ENCODE data around the gene CDC42EP3. TPM values are rescaled to one million over a fixed set of nuclear protein-coding genes. Genes with fewer than 3 reads are reported as not detected.

The CDC42EP3 gene
- total RNA-seq, 1 experiment from 2014 or later, result 31.5 TPM

DNA sequence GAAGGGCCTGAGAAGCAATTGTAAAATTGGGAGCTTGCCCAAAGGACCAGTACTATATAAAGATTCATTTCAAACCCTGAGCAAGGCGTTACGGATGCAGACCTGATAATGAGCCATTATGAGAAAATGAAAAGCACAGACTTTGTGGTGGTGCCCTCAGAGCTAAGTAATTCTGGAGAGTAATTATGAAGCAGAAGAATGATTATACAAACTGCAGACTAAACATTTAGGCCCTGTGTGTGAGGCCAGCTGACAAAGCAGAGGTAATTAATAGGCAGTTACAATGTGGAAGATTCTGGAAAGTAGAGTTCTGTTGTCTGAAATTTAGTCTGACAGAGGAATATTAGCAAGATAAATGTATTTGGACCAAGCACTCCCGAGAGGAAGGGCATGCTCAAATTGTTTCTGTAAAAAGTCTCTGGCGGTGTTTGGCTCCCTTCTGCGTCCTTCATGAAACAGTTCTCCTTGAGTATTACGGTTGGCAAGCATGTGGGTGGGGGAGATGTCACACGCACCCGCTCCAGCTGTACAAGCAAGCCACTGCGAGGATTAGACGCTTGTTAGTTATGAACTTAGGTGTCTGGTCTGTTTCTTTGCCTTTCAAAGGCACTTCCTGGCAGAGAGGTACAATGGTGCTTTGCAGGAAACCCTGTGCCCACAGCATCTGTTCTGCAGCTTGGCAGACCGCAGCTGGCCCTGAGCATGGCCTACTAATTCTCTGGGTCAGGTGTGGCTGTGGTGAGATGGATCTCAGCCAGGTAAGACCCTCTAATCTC is 45.5 kb downstream of the CDC42EP3 start:
- no peaks in the 10 kb centered on the region for H3K9me3 Mint-ChIP-seq
- ChIA-PET POLR2A (no interaction called here), CTCF (no interaction called here)
- TF ChIP-seq NFE2L1 (CRISPR knock-in tag; IDR thresholded peaks at IDR 0.05) (no peak), ESRRA (CRISPR knock-in tag; IDR thresholded peaks at IDR 0.05; ENCODE audit: borderline replicate concordance) (no peak), OVOL2 (CRISPR knock-in tag; IDR thresholded peaks at IDR 0.05; ENCODE audit: borderline replicate concordance) (no peak), SP1 (CRISPR knock-in tag; conservative IDR thresholded peaks at IDR 0.05) (no peak)
- no peak overlapping the region for H3K4me3 Mint-ChIP-seq
- ATAC-seq (no peak), DNase-seq (ENCODE audit: low spot score) (no peak)
- peaks cover 3% of the 10 kb centered on the region; the same call in 1 of the 2 replicates for H3K27me3 Mint-ChIP-seq (ENCODE audit: low read depth)
- H3K27ac Mint-ChIP-seq, result no peak overlapping the region
- H3K4me1 Mint-ChIP-seq, result no peaks in the 10 kb centered on the region
- no peaks in the 10 kb centered on the region for H3K36me3 Mint-ChIP-seq

DNA sequence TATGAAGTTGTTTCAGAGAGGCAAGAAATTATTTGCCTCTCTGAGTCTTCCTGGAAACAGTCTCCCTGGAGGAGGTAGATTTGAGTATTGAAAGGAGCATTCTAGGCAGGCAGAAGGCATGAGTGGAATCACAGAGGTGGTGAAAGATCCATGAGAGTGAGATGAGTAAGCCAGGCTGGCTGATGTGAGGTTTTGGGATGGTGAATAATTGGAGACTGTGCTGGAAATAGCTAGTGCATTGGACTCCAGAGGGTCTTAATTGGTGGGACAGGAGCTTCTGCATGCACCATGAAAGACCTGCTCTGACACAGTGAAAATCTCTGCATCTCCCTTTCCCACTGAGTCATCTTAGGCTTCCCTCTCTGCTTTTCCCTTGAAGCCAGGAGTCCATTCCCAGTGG is 46.3 kb downstream of the CDC42EP3 start:
- TF ChIP-seq SMAD3 (CRISPR knock-in tag; IDR thresholded peaks at IDR 0.05; ENCODE audit: borderline replicate concordance), result no peak
- TF ChIP-seq, protein P1, sequence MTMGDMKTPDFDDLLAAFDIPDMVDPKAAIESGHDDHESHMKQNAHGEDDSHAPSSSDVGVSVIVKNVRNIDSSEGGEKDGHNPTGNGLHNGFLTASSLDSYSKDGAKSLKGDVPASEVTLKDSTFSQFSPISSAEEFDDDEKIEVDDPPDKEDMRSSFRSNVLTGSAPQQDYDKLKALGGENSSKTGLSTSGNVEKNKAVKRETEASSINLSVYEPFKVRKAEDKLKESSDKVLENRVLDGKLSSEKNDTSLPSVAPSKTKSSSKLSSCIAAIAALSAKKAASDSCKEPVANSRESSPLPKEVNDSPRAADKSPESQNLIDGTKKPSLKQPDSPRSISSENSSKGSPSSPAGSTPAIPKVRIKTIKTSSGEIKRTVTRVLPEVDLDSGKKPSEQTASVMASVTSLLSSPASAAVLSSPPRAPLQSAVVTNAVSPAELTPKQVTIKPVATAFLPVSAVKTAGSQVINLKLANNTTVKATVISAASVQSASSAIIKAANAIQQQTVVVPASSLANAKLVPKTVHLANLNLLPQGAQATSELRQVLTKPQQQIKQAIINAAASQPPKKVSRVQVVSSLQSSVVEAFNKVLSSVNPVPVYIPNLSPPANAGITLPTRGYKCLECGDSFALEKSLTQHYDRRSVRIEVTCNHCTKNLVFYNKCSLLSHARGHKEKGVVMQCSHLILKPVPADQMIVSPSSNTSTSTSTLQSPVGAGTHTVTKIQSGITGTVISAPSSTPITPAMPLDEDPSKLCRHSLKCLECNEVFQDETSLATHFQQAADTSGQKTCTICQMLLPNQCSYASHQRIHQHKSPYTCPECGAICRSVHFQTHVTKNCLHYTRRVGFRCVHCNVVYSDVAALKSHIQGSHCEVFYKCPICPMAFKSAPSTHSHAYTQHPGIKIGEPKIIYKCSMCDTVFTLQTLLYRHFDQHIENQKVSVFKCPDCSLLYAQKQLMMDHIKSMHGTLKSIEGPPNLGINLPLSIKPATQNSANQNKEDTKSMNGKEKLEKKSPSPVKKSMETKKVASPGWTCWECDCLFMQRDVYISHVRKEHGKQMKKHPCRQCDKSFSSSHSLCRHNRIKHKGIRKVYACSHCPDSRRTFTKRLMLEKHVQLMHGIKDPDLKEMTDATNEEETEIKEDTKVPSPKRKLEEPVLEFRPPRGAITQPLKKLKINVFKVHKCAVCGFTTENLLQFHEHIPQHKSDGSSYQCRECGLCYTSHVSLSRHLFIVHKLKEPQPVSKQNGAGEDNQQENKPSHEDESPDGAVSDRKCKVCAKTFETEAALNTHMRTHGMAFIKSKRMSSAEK (CRISPR knock-in tag; IDR thresholded peaks at IDR 0.05; ENCODE audit: borderline replicate concordance), result no peak
- no peak for TF ChIP-seq ETV6 (CRISPR knock-in tag; IDR thresholded peaks at IDR 0.05)
- TF ChIP-seq, protein P2, sequence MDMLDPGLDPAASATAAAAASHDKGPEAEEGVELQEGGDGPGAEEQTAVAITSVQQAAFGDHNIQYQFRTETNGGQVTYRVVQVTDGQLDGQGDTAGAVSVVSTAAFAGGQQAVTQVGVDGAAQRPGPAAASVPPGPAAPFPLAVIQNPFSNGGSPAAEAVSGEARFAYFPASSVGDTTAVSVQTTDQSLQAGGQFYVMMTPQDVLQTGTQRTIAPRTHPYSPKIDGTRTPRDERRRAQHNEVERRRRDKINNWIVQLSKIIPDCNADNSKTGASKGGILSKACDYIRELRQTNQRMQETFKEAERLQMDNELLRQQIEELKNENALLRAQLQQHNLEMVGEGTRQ (CRISPR knock-in tag; IDR thresholded peaks at IDR 0.05), result no peak
- no peak for TF ChIP-seq ELF4 (CRISPR knock-in tag; IDR thresholded peaks at IDR 0.05; ENCODE audit: low read depth)
- TF ChIP-seq, protein P3, sequence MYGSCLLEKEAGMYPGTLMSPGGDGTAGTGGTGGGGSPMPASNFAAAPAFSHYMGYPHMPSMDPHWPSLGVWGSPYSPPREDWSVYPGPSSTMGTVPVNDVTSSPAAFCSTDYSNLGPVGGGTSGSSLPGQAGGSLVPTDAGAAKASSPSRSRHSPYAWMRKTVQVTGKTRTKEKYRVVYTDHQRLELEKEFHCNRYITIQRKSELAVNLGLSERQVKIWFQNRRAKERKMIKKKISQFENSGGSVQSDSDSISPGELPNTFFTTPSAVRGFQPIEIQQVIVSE (CRISPR knock-in tag; IDR thresholded peaks at IDR 0.05; ENCODE audit: borderline replicate concordance), result no peak
- no peak for TF ChIP-seq ATF1 (CRISPR knock-in tag; IDR thresholded peaks at IDR 0.05)
- CTCF ChIA-PET, result no interaction called here
- Mint-ChIP-seq H3K4me1 (no peaks in the 10 kb centered on the region), H3K36me3 (no peaks in the 10 kb centered on the region), H3K9me3 (no peaks in the 10 kb centered on the region), H3K4me3 (no peak overlapping the region), H3K27me3 (ENCODE audit: low read depth) (peaks cover 3% of the 10 kb centered on the region; the same call in 1 of the 2 replicates), H3K27ac (no peak overlapping the region)
- DNase-seq (ENCODE audit: low spot score), result no peak
- ATAC-seq, result no peak
- POLR2A ChIA-PET, result no interaction called here

DNA sequence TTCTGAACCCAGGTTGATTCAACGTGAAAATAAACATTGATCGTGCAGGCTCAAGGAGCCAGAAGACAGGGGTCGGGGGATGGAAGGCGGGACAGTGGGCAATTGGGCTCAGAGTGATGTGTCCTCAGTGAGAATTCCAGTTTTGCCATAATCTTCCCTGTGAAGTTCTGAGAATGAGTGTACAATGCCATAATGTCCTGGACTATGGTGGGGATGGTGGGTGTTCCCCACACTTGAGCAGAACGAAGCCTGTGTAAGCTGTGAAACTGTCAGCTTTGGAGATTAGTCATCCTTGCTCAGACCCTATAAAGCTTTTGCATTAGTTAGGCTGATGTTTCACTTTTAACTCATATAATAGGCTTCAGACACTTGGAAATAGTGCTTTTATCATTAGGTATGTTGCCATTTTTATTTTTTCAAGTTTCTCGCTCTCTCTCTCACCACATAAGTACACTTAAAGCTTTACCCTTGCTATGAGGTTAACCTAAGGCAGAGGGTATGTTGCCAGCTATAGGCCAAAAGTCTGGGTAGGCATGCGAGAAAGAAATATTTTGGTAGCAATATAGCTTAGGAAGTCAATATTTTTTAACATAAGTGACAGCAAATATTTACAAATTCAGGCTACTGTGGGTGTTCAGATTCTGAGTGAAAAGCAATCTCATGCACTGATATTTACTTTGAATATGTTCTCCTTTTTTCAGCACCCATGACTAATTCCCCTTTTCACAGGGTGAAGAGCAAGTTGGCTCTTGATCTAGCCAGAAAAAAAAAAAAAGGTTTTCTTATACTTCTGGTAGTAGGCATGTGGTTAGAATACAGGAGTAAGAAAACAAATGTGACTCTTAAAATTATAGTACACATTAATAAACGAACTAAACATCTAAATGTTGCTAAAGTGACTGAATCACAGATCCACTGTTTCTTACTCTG is 47.2 kb downstream of the CDC42EP3 start:
- Mint-ChIP-seq H3K27me3 (ENCODE audit: low read depth) (peaks cover 3% of the 10 kb centered on the region; the same call in 1 of the 2 replicates), H3K36me3 (no peaks in the 10 kb centered on the region), H3K27ac (no peak overlapping the region), H3K4me3 (no peak overlapping the region), H3K4me1 (no peaks in the 10 kb centered on the region), H3K9me3 (no peaks in the 10 kb centered on the region)
- CTCF ChIA-PET, result no interaction called here
- DNase-seq (ENCODE audit: low spot score) (no peak), ATAC-seq (no peak)
- POLR2A ChIA-PET, result interaction anchor here (0.6 kb wide), 1 partner anchor 20 kb away, joined by 4 read pairs; no protein-coding TSS in a partner anchor
- TF ChIP-seq FOXK1 (CRISPR knock-in tag; IDR thresholded peaks at IDR 0.05) (no peak), ZNF263 (CRISPR knock-in tag; IDR thresholded peaks at IDR 0.05; ENCODE audit: low read depth) (no peak), ATF6 (CRISPR knock-in tag; IDR thresholded peaks at IDR 0.05) (no peak), EMX1 (CRISPR knock-in tag; IDR thresholded peaks at IDR 0.05) (no peak)
- TF ChIP-seq, protein P4, sequence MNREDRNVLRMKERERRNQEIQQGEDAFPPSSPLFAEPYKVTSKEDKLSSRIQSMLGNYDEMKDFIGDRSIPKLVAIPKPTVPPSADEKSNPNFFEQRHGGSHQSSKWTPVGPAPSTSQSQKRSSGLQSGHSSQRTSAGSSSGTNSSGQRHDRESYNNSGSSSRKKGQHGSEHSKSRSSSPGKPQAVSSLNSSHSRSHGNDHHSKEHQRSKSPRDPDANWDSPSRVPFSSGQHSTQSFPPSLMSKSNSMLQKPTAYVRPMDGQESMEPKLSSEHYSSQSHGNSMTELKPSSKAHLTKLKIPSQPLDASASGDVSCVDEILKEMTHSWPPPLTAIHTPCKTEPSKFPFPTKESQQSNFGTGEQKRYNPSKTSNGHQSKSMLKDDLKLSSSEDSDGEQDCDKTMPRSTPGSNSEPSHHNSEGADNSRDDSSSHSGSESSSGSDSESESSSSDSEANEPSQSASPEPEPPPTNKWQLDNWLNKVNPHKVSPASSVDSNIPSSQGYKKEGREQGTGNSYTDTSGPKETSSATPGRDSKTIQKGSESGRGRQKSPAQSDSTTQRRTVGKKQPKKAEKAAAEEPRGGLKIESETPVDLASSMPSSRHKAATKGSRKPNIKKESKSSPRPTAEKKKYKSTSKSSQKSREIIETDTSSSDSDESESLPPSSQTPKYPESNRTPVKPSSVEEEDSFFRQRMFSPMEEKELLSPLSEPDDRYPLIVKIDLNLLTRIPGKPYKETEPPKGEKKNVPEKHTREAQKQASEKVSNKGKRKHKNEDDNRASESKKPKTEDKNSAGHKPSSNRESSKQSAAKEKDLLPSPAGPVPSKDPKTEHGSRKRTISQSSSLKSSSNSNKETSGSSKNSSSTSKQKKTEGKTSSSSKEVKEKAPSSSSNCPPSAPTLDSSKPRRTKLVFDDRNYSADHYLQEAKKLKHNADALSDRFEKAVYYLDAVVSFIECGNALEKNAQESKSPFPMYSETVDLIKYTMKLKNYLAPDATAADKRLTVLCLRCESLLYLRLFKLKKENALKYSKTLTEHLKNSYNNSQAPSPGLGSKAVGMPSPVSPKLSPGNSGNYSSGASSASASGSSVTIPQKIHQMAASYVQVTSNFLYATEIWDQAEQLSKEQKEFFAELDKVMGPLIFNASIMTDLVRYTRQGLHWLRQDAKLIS (CRISPR knock-in tag; IDR thresholded peaks at IDR 0.05; ENCODE audit: borderline replicate concordance), result no peak
